Measurements from ENCODE around the gene SLC37A2.
"Not testable (repeated sequence)": the region's sequence is repeated elsewhere in the genome, so short reads cannot be mapped to it uniquely, and the experiment has no call there.

Gene SLC37A2

DNA sequence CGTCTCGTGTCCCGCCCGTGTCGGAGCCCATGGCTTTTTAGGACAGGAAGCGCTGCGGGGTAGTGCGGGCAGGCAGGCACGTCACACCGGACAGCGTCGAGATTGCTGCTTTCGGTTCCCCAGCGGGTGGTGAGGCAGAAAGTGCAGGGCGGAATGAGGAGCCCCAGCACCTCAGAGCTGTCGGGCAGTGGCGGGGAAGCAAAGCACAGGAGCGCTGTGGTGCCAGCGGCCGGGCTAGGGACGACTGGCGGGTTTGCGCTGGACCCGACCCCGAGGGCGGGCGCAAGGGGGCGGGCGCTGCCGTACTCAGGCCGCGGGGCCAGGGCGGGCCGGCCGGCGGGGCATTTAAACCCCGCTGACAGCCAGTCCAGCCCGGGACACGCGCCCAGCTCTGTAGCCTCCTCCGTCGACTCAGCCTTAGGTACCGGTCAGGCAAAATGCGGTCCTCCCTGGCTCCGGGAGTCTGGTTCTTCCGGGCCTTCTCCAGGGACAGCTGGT, at the start of gene SLC37A2:
Gene SLC37A2 (plus strand): TSS at position 375 of the 498 bp plus-strand sequence. CDS start 63 bp downstream, at position 438.
- DNase-seq (ENCODE audit: low read depth in 2 of 2): peak; percentile 43 to 53

DNA sequence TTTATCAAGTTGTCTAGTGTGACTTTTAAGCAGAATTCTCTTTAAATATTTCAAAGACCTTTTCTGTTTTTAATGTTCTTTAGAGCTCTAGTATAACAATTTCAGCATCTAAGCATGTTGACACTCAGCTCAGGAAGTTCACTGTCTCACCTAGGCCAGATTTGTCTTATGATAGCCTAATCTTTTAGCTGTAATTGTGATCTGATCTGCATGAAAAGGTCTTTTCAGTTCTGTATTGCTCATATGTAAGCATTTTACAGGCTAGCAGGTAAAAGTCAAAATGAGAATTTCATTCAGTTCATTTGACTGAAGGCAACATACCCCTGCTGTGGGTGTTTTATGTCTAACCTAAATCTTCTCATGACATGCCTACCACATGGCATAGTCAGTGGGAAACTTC, 46.7 kb upstream of the SLC37A2 start:
- no peak for DNase-seq (ENCODE audit: low read depth in 2 of 2)

GRCh38 chr11:125020342-125020741, 42.8 kb upstream of the SLC37A2 start:
- no peak for DNase-seq (ENCODE audit: low read depth in 2 of 2)

DNA sequence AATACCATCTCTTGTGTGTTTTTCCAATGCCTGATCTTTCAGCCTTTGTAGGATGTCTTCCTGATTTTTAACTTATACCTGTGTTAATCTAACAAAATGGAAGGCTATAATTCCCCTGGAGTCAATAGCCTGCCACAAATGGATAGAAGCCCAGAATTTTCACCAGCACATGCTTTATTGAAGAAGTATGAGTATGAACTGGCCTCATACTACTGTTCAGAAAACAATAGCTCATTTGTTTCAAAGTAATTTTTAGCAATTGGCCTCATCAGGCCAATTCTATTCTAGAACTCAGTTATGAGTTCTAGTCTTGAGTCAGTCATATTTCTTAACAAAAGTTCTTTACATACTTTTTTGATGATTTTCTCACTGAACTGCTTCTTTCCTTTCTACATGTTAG, 40.6 kb upstream of the SLC37A2 start:
- no peak for DNase-seq (ENCODE audit: low read depth in 2 of 2)

DNA sequence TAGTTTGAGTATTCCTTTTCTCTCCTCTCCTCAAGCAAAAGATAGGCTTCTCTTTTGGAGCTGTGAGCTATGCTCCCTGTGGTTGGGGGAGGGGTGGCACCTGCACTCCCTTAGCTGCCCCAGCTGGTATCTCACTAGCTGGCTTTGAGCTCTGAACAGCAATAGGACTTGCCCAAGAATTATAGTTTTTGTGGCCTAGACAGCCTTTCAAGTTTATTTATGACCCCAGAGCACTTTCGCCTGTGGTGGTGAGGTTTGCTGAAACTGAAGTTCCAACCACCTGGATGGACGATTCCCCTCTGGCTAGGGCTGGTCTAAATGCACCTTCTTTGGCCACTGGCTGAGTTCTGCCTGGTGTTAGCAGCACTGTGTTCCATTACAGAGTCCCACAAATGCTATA, 37.1 kb upstream of the SLC37A2 start:
- no peak for DNase-seq (ENCODE audit: low read depth in 2 of 2)

- not testable (repeated sequence) for DNase-seq (ENCODE audit: low read depth in 2 of 2)
These were observed 33.7 kb upstream of the SLC37A2 start for GRCh38 chr11:125029431-125029830.

- DNase-seq (ENCODE audit: low read depth in 2 of 2): no peak
These were observed 26.2 kb upstream of the SLC37A2 start for GRCh38 chr11:125036933-125037332.

GRCh38 chr11:125049164-125049792, 13.8 kb upstream of the SLC37A2 start:
- DNase-seq (ENCODE audit: low read depth in 2 of 2): no peak

GRCh38 chr11:125052047-125052446, 11.1 kb upstream of the SLC37A2 start:
- DNase-seq (ENCODE audit: low read depth in 2 of 2): no peak

- no peak for DNase-seq (ENCODE audit: low read depth in 2 of 2)
These were observed 9.9 kb upstream of the SLC37A2 start for GRCh38 chr11:125053167-125053566.

- no peak for DNase-seq (ENCODE audit: low read depth in 2 of 2)
These were observed 7.9 kb upstream of the SLC37A2 start for GRCh38 chr11:125055107-125055715.

- DNase-seq (ENCODE audit: low read depth in 2 of 2): not testable (repeated sequence)
These were observed 7.0 kb upstream of the SLC37A2 start for GRCh38 chr11:125056111-125056510.

GRCh38 chr11:125056931-125057692, 6.0 kb upstream of the SLC37A2 start:
- DNase-seq (ENCODE audit: low read depth in 2 of 2): no peak

DNA sequence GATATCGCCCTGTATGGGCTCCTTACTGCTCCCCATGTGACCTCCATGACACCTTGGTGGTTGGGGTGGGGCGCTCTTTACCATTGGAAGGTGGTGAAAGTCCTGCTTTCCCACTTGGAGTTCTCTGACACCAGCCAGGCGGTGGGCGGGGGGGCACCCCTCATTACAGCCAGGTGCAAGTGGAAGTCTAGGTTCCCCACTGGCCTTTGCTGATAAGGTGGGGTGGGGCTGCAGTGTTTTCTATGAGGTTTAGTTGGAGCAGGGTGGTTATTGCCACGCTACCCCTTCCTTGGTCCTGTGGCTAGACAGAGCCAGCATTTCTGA, 5.5 kb upstream of the SLC37A2 start:
- DNase-seq (ENCODE audit: low read depth in 2 of 2): no peak

DNA sequence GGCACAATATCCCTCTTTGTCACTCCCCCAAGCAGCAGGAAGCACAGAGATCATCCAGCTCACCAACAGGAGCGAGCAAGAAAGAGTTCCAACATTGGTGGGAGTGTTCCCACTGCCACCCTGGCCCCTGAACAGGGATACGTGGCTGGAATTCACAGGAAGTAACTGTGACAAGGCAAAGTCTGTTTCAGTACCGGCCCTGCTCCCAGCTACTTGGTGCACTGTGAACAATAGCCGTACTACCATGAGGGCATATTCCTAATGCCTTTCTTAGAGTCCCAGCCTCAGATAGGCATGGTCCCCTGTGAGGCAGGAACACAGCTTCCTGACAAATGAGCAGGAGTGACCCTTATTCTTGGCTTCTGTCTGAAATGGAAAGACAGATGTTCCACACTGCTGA, 1.8 kb upstream of the SLC37A2 start:
- DNase-seq (ENCODE audit: low read depth in 2 of 2): no peak

DNA sequence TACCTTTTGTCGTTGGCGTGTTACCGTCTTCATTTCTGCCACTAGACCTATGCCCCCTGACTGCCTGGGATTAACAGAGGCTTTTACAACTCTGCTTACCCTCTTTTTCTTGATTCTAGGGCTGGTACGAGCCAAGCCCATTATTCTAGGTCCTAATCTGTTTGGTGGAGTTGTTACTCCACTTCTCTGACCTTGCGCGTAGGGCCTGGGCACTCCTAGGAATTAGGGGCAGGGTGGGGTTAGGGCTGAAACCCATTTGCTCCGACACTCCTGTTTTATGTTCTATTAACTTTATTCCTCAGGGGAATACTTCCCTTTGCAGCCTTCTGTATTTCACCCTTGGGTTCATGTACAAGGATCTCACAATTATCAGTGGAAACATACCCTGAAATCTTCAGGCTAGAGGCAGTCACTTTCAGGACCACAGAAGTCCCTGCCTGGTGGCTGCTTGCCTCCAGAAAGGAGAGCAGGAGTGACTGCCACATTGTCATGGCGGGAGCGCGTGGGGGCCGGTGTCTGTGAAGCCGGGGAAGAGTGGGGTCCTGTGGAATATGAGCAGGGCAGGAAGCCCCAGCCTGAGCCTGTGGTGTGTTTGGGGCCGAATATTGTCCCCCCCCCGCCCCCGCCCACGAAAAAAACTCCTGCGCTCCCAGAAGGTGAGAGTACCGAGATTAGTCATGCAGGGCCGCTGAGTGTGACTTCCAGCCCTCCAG, 731 bp upstream of the SLC37A2 start:
- no peak for DNase-seq (ENCODE audit: low read depth in 2 of 2)

GRCh38 chr11:125063429-125064043, 431 bp downstream of the SLC37A2 start:
- DNase-seq (ENCODE audit: low read depth in 2 of 2): no peak

GRCh38 chr11:125064070-125064469, 965 bp downstream of the SLC37A2 start:
- no peak for DNase-seq (ENCODE audit: low read depth in 2 of 2)

- DNase-seq (ENCODE audit: low read depth in 2 of 2): no peak
These were observed 5.3 kb downstream of the SLC37A2 start for GRCh38 chr11:125068368-125068767.

GRCh38 chr11:125069008-125069407, 5.9 kb downstream of the SLC37A2 start:
- DNase-seq (ENCODE audit: low read depth in 2 of 2): no peak

DNA sequence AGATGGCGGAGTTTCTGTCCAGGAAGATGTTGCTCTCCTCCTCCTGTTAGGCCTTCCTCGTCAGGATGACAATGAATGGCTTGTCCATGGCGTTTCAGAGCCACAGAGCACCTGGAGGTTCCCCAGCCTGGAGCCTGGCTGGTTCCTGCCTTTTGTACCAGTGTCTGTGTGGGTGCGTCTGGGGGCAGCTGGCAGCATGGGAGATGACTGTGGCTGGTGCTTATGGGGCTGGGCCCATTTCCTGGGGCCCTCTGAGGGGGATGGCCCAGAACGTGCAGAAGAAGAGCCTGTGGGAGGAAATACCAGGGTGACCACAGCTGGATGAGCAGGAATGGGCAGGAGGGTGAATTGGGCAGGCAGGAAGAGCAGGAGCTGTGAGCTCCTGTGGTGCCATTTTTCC, 6.7 kb downstream of the SLC37A2 start:
- no peak for DNase-seq (ENCODE audit: low read depth in 2 of 2)
